A673 (cell line): ENCODE results near the gene MINK1.
"Not testable (repeated sequence)": the region's sequence is repeated elsewhere in the genome, so short reads cannot be mapped to it uniquely, and the experiment has no call there.

Experiments
- CTCF ChIP-seq: fragments of 300-800, 200-600 bp; sonication (generic); conservative IDR thresholded peaks from 2 replicates; pipeline ENCODE4 v1.5.1; 2017; ENCODE audit warnings: low read depth, mild to moderate bottlenecking, antibody characterized with exemption, low read length, moderate library complexity, mixed read lengths
- EZH2 ChIP-seq: fragments of 200-600 bp; sonication (generic); IDR thresholded peaks from 2 replicates; pipeline ENCODE4 v1.6.1; 2017; ENCODE audit warnings: borderline replicate concordance, low read depth, mild to moderate bottlenecking, mixed read lengths, antibody characterized with exemption, low read length; ENCODE audit not compliant: poor library complexity, severe bottlenecking

GRCh38 chr17:4857347-4857746 is 24.2 kb downstream of the MINK1 start:
- not testable (repeated sequence) for TF ChIP-seq CTCF, EZH2
